ENCODE data around the gene LRRIQ1.
"Not testable (repeated sequence)": the region's sequence is repeated elsewhere in the genome, so short reads cannot be mapped to it uniquely, and the experiment has no call there.

The LRRIQ1 gene

DNA sequence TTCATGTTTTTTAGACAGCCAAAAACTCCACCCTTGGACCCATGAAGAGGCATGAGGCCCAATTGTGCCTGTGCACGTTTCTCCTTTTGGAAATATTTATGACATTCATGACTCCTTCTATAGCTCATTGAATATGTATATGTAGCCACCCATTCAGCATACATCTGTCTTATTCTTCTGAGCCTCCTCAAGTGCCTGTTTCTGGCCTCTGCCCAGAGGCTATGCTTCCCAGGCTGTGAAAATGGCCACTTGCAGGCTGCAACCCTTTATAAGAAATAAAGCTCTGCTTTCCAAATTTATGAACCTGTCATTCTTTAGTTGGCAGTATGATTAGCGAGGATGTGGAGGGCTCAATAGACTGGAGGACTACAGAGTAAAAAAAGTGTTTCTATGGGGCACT, 35.4 kb upstream of the LRRIQ1 start:
- TF ChIP-seq CTCF (IDR thresholded peaks at IDR 0.05; ENCODE audit: insufficient read depth, low read length, poor library complexity, severe bottlenecking): no peak
- DNase-seq (ENCODE audit: extremely low read depth, insufficient read length): no peak
- Histone ChIP-seq H3K36me3 (ENCODE audit: control insufficient read depth, insufficient read depth, low read length) (no peaks in the 10 kb centered on the region), H3K4me3 (replicated peaks; ENCODE audit: low read depth, low read length) (no peak overlapping the region), H3K27me3 (replicated peaks; ENCODE audit: control insufficient read depth, insufficient read depth, low read length) (no peaks in the 10 kb centered on the region)

- no peak for DNase-seq (ENCODE audit: extremely low read depth, insufficient read length)
- H3K27me3 ChIP-seq (replicated peaks; ENCODE audit: control insufficient read depth, insufficient read depth, low read length): no peaks in the 10 kb centered on the region
- H3K4me3 ChIP-seq (replicated peaks; ENCODE audit: low read depth, low read length): no peak overlapping the region
- H3K36me3 ChIP-seq (ENCODE audit: control insufficient read depth, insufficient read depth, low read length): no peaks in the 10 kb centered on the region
- TF ChIP-seq CTCF (IDR thresholded peaks at IDR 0.05; ENCODE audit: insufficient read depth, low read length, poor library complexity, severe bottlenecking): no peak
Measured at GRCh38 chr12:85002778-85003296, 33.3 kb upstream of the LRRIQ1 start.

- no peak for DNase-seq (ENCODE audit: extremely low read depth, insufficient read length)
- TF ChIP-seq CTCF (IDR thresholded peaks at IDR 0.05; ENCODE audit: insufficient read depth, low read length, poor library complexity, severe bottlenecking): no peak
- no peaks in the 10 kb centered on the region for H3K36me3 ChIP-seq (ENCODE audit: control insufficient read depth, insufficient read depth, low read length)
- H3K4me3 ChIP-seq (replicated peaks; ENCODE audit: low read depth, low read length): no peak overlapping the region
- no peaks in the 10 kb centered on the region for H3K27me3 ChIP-seq (replicated peaks; ENCODE audit: control insufficient read depth, insufficient read depth, low read length)
Measured at GRCh38 chr12:85004204-85004603, 31.9 kb upstream of the LRRIQ1 start.

DNA sequence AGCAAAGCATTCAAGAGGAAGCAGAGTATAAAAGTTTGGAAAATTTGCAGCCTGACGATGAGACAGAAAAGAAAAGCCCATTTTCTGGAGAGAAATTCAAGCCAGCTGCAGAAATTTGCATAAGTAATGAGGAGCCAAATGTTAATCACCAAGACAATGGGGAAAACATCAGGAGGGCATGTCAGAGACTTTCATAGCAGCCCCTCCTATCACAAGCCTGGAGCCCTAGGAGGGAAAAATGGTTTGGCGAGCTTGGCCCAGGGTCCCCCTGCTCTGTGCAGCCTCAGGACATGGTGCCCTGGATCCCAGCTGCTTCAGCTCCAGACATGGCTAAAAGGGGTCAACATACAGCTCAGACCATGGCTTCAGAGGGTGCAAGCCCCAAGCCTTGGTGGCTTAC, 31.1 kb upstream of the LRRIQ1 start:
- not testable (repeated sequence) for H3K4me3 ChIP-seq (replicated peaks; ENCODE audit: low read depth, low read length); H3K27me3 ChIP-seq (replicated peaks; ENCODE audit: control insufficient read depth, insufficient read depth, low read length); DNase-seq (ENCODE audit: extremely low read depth, insufficient read length); H3K36me3 ChIP-seq (ENCODE audit: control insufficient read depth, insufficient read depth, low read length)

GRCh38 chr12:85005615-85006014, 30.5 kb upstream of the LRRIQ1 start:
- H3K27me3 ChIP-seq (replicated peaks; ENCODE audit: control insufficient read depth, insufficient read depth, low read length): no peaks in the 10 kb centered on the region
- DNase-seq (ENCODE audit: extremely low read depth, insufficient read length): no peak
- no peak for TF ChIP-seq CTCF (IDR thresholded peaks at IDR 0.05; ENCODE audit: insufficient read depth, low read length, poor library complexity, severe bottlenecking)
- H3K4me3 ChIP-seq (replicated peaks; ENCODE audit: low read depth, low read length): no peak overlapping the region
- H3K36me3 ChIP-seq (ENCODE audit: control insufficient read depth, insufficient read depth, low read length): no peaks in the 10 kb centered on the region

GRCh38 chr12:85006206-85006605, 29.9 kb upstream of the LRRIQ1 start:
- Histone ChIP-seq H3K36me3 (ENCODE audit: control insufficient read depth, insufficient read depth, low read length) (no peaks in the 10 kb centered on the region), H3K27me3 (replicated peaks; ENCODE audit: control insufficient read depth, insufficient read depth, low read length) (no peaks in the 10 kb centered on the region), H3K4me3 (replicated peaks; ENCODE audit: low read depth, low read length) (no peak overlapping the region)
- no peak for DNase-seq (ENCODE audit: extremely low read depth, insufficient read length)
- TF ChIP-seq CTCF (IDR thresholded peaks at IDR 0.05; ENCODE audit: insufficient read depth, low read length, poor library complexity, severe bottlenecking): no peak
